Upper lobe of left lung (tissue), 4 donors: ENCODE data around the gene IMMP2L.

Experiments used
- EP300 ChIP-seq, 4 donors: sonication (generic); formaldehyde crosslinking; IDR thresholded peaks; one replicate each; pipeline ENCODE4 v1.5.1; 2017; ENCODE audit warnings: antibody characterized with exemption in 4 of 4, control low read depth in 2 of 4
- POLR2A ChIP-seq, 4 donors: fragments of 450-650 bp; IDR thresholded peaks; one replicate each; pipeline ENCODE4 v1.5.1; 2016 to 2017; ENCODE audit warnings: antibody characterized with exemption in 4 of 4, mild to moderate bottlenecking in 2 of 4
- POLR2AphosphoS5 ChIP-seq, 2 donors: sonication (generic); formaldehyde crosslinking; IDR thresholded peaks; one replicate each; pipeline ENCODE4 v1.5.1; 2017; ENCODE audit warnings: antibody characterized with exemption in 2 of 2
- TF ChIP-seq, protein P1 (sequence below), 6 experiments: fragments of 450-650 bp in 4 of 6; fragments of 200-600 bp in 2 of 6; sonication (generic) in 2 of 6; IDR thresholded peaks; one replicate each; pipeline ENCODE4 v1.5.1; 2016 to 2019; ENCODE audit warnings: antibody characterized with exemption in 6 of 6

DNA sequence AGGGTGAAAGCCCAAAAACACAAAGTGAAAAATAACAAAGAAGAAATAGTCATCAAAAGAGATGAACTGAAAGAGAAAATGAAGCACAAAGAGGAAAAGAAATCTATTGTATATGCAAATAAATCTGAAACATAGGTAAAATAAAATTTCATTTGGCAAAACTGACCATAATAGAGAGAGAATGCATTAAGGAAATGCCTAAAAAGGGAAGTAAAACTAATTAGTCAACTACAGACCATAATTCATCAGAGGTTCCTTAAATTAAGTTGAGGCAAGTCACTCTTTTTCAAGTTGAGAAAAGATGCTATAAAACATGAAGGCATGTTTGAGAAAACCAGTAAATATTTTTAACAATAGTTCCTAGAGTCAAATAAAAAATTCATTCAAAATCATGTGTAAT lies 238.1 kb downstream of the IMMP2L start:
- TF ChIP-seq POLR2AphosphoS5 (IDR thresholded peaks at IDR 0.05) = no peak
- TF ChIP-seq, protein P1, sequence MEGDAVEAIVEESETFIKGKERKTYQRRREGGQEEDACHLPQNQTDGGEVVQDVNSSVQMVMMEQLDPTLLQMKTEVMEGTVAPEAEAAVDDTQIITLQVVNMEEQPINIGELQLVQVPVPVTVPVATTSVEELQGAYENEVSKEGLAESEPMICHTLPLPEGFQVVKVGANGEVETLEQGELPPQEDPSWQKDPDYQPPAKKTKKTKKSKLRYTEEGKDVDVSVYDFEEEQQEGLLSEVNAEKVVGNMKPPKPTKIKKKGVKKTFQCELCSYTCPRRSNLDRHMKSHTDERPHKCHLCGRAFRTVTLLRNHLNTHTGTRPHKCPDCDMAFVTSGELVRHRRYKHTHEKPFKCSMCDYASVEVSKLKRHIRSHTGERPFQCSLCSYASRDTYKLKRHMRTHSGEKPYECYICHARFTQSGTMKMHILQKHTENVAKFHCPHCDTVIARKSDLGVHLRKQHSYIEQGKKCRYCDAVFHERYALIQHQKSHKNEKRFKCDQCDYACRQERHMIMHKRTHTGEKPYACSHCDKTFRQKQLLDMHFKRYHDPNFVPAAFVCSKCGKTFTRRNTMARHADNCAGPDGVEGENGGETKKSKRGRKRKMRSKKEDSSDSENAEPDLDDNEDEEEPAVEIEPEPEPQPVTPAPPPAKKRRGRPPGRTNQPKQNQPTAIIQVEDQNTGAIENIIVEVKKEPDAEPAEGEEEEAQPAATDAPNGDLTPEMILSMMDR (IDR thresholded peaks at IDR 0.05) = no peak
- no peak for TF ChIP-seq EP300 (IDR thresholded peaks at IDR 0.05)
- TF ChIP-seq POLR2A (IDR thresholded peaks at IDR 0.05) = no peak
